Stimulated activated CD4-positive, alpha-beta T cell treated with anti-CD3 and anti-CD28 coated beads, Interleukin-1b, Interleukin-23, amount 100 ng/mL, for 48 hours (primary cell): ENCODE measurements around the gene DNAJC4.
A peak's percentile ranks its signal among the peaks of the same experiment; 100 is the strongest.
"Not testable (repeated sequence)": the region's sequence is repeated elsewhere in the genome, so short reads cannot be mapped to it uniquely, and the experiment has no call there.

Source experiments
- DNase-seq: peaks from one replicate; pipeline ENCODE4 v3.0.0-alpha.2; 2020

DNAJC4 gene

GRCh38 chr11:64246621-64246870 lies 16.2 kb downstream of the DNAJC4 start:
- not testable (repeated sequence) for DNase-seq

DNA sequence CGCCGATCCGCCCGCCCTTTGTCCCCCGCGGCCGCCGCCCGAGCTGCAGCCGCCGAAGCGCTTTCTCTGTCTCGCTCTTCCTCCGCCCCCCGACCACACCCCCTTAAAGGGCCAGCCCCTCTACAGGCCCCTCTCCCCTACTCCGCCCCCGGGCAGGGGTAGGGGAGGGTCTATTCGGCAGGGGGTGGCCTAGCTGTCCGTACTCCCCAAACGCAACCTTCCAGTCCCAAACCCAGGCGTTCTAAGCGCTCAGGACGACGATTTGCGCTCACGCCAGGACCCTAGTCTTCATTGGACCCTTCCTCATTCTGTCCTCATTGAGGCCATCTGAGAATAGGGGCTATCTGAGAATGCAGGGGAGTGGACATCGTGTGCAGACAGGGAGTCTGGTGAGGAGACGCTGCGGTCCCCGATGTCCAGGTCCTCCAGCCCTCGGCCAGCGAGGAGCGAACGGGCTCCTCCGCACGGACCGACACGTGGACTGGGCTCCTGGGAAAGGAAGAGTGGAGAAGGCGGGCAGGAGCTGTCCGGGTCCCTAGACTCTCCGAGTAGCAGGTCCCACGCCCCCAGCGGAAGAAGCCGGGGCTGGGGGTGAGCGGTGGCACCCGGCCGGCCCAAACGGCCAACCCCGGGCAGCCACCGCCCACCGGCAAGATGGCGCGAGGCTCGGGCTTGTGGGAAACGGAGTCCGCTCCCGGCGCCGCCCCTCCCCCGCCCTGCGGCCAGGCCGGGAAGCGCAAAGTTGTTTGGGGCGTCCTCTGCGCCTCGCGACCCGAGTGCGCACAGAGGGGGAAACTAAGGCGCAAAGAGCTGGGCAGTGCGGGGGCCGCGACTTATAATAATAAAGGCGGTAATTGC lies 16.8 kb downstream of the DNAJC4 start, which contains the start of gene PPP1R14B:
TSS of gene PPP1R14B (minus strand) at position 73 of the 858 bp plus-strand sequence. CDS start 270 bp downstream, outside the sequence.
- DNase-seq: peak; percentile 80

DNA sequence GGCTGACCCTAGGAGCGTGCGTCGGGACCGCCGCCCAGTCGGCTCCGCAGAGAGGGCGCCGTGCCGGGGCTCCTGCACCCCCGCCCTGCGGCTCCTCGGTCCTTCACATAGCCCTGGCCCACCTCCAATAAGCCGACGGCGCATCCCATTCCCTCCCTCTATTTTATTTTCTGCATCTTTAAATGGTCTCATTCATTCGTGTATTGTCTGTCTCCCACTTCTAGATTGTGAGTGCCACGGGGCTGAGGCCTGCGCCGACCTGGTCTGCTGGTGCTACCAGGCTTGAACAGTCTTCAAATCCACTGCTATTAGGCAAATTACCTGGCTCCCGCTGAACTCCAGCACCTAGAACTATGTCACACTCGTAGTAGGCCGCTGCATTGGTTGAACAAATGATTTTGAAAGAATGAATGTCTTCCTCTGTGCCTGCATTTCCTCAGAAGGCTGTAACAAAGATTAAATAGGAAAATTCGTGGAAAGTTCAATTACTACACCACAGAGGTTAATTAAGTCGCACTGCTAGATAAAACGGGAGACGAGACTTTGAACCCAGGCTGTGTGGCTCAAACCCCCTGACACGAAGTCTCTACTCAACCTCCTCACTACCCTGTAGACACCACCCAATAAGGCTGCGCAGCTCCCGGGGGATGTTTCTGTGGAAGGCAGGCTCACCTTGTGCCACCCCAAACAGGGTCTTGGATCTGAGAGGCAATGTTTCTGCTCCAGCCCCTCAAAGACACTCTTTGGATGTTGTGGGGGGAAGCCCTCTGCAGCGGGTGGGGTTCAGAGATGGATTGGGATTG lies 17.6 kb downstream of the DNAJC4 start:
- DNase-seq: no peak

- DNase-seq: no peak
These were observed 18.2 kb downstream of the DNAJC4 start for GRCh38 chr11:64248578-64248977.

DNA sequence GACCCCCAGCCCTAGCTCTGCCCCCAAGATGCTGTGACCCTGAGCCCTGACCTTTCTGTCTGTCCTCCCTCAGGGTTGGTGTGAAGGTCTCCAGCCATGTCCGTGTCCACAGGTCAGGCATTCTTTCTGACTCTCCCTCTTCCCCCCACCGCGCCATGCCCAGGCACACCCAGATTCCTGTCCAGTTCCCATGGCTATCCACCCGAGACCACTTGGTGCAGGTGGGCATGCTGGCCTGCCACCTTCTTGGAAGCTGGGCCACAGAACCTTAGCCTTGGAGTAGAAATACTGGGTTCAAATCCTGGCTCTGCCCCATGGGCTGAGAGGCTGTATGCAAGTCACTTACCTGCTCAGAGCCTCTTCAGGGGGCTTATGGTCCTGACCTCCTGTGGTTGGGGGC lies 18.7 kb downstream of the DNAJC4 start:
- DNase-seq: no peak

DNA sequence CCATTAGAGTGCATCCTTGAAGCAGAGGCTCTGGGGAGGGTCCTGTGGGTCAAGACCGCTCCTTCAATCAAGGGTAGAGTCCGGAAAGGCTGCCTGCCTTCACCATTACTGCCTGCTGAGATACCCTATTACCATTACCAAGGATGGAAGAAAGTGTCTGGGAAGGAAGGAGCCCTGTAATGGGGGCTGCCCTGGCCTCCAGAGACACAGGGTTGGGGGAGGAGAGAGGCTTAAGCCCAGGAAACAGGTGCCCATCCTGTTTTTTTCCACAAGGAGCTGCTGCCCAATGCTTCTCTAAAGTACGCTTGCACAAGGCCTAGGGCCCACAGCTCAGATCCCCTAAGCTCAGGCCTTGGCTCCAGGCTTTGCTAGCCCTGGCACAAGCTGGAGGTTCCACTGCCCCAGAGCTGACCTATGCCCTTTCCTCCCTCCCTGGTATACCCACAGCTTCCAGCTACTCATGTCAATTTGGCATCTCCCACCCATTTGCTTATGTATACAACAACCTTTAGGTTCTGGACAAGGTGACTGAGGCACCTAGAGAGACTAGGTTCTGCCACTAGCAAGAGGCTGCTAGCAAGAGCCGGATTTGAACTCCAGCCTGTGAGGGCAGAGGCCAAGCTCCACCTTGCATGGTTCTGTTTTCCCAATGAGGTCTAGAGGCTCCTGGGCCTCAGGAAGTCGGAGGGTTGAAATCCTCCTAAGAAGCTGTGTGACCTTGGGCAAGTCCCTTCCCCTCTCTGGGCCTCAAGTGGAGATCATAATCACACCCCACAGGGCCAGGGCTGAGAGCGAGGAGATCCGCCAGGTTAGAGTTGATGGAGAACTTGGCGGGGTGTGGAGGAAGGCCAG lies 19.4 kb downstream of the DNAJC4 start:
- no peak for DNase-seq

DNA sequence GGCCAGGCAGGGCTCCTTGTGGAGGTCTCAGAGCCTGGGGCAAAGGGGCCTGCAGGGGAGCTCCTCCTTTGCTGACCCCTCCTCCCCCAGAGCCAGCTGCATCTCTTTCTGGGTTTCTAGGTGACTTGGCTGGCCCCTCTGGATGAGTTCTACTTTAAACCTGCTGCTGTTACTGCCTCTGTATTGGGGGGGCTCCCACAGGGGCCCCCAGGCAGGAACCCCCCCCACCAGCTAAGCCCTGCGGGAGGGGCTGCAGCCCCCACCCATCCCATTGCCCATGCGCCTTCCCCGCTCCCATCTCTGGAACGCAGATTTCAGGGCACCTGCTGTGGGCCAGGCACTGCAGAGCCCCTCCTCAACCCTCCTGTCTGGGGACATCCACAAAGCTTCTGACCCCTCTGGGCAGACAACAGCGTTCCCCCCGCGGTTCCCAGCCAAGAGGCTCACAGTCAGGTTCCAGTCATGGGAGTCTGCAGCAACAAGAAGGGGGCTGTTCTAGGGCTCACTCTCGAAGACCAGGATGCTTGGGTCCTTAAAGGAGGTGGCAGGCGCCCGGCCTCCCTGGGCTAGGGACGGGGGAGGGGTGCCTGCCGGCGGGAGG lies 20.2 kb downstream of the DNAJC4 start:
- DNase-seq: no peak

GRCh38 chr11:64251016-64251752 lies 20.8 kb downstream of the DNAJC4 start, which contains the start of gene PLCB3:
PLCB3 (plus strand) TSS chr11:64251530; CDS start chr11:64251650, 120 bp downstream.
- peak; percentile 52 for DNase-seq

DNA sequence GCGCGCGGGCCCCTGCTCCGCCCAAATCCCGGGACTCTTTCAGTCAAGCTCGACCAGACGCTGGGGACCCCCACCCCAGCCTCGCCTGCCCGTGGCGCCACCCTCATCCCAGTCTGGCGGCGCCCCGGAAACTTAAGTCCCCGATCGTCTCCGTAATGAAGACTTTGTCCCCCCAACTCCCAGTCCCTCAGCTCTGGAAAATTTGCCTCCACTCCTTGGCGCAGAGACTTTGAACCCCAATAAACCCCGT lies 21.3 kb downstream of the DNAJC4 start:
- DNase-seq: no peak

GRCh38 chr11:64252003-64252872 lies 21.9 kb downstream of the DNAJC4 start:
- DNase-seq: no peak

- DNase-seq: no peak
These were observed 22.7 kb downstream of the DNAJC4 start for GRCh38 chr11:64253043-64253442.

- no peak for DNase-seq
These were observed 23.1 kb downstream of the DNAJC4 start for GRCh38 chr11:64253481-64253880.

GRCh38 chr11:64254326-64254725 lies 24.0 kb downstream of the DNAJC4 start:
- DNase-seq: no peak

- no peak for DNase-seq
These were observed 25.1 kb downstream of the DNAJC4 start for GRCh38 chr11:64255135-64256128.

DNA sequence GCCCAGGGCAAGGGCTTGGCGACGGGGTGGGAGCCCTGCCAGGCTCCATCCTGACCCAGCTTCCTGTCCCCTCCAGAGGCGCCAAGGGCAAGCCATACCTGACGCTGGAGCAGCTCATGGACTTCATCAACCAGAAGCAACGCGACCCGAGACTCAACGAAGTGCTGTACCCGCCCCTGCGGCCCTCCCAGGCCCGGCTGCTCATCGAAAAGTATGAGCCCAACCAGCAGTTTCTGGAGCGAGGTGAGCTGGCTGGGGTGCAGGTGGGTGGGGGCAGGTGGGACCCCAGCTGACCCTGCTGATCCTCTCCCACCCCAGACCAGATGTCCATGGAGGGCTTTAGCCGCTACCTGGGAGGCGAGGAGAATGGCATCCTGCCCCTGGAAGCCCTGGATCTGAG lies 26.0 kb downstream of the DNAJC4 start:
- DNase-seq: no peak

- no peak for DNase-seq
These were observed 28.0 kb downstream of the DNAJC4 start for GRCh38 chr11:64258356-64258755.

- DNase-seq: no peak
These were observed 28.7 kb downstream of the DNAJC4 start for GRCh38 chr11:64258946-64259532.

GRCh38 chr11:64259533-64260067 lies 29.3 kb downstream of the DNAJC4 start:
- DNase-seq: no peak

- DNase-seq: no peak
These were observed 29.9 kb downstream of the DNAJC4 start for GRCh38 chr11:64260147-64260708.
